DMS53 (cell line): Measurements from ENCODE around the gene HEATR5A.

Source experiments
- DNase-seq: peaks from one replicate; lab custom pipeline; 2025; lab: John Stamatoyannopoulos, UW

The HEATR5A gene

DNA sequence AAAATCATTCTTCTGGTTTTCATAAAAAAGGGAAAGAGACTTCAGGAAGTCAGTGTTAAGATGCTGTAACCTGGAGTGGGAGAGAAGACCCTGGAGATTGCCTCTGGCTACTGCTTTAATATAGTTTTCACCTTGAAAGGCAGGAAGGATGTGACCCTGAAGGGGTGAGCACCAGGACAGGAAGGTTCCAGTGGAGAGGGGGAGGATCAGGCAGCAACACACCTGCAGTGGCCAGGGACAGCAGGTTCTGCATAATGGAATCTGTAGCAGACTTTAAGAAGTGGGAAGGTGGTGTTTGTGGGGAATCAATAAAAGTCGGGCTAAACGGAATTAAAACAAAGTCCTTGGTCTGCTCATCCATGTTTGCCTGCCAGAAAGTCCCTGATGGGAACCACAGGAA, 6.3 kb upstream of the HEATR5A start:
- no peak for DNase-seq

DNA sequence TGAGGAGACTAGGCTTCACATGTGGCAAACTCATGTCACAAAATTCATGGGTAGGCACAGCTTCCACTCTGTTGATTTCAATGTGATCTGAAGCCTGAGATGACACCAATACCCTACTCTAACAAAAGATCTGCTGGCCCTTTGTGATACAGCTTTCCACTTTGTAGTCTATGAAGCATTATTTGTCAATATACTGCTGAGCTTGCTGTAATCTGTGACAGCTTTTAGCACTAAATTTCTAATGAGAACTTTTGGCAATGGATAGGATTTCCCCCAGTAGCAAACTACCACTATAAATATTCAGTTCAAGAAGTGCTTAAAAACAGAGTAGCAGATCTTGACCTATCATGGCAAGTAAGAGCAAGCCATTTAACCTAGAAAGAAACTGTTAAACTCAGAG, 5.6 kb upstream of the HEATR5A start:
- DNase-seq: no peak

DNA sequence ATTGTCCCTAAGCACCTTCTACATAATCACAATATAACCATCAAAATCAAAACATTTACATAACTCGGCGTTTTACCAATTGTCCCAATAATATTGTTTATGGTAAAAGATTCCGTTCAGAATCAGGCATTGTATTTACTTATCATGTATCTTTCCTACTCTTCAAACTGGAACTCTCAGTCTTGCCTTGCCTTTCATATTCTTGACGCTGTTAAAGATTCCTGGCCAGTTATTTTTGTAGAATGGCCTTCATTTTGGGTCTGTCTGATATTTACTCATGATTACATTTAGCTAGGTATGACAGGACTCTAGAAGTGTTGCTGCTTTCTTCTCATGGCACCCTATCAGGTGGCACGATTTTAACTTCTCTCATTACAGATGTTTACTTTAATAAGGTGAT, 850 bp upstream of the HEATR5A start:
- no peak for DNase-seq

DNA sequence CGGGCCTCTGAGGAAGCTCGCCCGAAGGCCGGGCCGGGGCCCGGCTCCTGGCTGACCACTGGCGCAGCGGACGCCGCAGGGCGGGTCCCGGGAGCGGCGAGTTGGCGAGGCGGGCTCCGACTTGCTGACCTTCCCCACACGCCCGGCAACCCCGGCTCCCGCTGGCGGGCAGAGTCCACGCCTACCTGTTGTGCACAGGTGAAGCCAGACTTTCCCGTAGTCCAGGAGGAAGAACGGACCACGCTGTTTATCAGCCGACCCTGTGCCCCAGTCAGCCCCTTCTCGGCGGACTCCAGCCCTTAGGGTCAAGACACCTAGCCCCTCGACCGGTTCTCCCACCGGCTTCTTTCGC, 407 bp downstream of the HEATR5A start:
- peak; percentile 82 for DNase-seq

DNA sequence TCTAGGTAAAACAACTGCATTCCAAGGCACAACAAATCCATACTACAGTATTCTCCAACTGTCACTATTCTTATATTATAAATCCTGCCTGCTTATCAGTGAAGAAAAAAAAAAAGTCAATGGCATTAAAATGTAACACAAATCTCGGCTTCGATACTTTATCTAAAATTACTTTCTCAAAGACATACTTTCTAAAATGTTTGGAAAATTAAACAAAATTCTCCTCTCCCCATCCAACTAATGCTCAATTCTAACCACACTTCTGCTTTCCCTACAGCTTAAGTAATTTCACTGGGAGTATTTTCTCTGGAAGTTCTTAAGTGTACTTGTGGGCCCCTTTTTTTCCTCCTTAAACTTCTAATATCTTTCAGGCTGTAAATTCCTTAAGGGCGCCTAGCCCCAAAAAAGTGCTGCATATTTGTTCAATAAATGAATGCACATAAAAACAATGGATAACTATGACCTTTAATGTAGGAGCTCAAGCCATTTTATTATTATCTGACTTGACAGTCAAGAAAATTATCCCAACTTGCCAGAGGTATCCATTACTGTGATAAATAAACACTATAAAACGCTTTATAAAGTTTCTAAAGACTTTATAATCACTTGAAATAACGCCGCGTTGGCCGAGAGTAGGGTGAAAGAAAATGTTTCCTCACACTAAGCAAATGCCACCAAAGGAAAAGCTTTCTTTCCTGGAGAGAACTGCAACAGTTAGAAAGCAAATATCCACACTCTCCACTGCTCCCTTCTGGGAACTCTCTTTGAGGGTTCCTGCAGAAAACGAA, 977 bp downstream of the HEATR5A start:
- DNase-seq: no peak

DNA sequence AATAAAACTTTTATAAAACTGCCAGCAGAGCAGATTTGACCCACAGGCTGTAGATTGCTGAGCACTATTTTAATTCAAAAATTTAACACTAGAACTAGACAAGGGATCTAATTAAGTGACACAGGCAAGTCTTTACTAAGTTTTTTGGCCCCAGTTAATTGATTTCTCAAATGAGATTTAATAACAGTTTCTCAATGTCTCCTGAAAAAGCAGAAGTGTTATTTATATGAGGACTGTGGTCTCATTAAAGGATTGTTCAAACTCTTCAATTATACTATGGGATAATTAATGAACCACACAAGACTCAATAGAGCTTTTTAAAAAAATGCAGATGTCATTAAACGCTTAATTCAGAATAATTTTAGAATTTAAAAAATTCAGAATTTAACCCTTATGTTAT, 1.9 kb downstream of the HEATR5A start:
- no peak for DNase-seq

DNA sequence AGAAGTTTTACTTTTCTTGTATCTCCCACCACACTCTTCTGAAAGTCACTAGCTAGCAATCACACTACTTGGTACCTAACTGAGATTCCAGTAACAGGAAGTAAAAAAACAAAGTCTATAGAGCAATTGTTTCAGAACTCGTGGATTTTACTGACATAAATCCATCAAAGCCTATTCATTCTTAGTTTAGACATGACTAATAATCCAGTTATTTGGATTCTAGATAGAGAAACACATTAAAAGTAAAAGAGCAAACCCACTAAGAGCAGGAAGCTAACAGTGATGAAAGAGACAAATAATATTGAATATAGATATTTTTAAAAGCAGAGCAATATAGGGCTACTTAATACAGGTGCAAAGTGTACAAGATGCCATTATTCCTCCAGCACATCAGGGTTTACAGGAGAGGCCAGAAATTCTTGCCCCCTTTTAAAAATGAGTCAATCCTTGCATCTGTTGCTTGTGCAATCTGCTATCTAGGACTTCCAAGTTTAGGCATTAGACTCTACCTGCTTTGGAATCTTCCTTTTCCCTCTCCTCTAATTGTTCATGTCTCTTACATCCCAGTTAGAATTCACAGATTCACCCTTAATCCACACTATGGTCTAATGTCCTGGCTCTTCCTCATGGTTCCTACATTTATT, 6.0 kb downstream of the HEATR5A start:
- no peak for DNase-seq

DNA sequence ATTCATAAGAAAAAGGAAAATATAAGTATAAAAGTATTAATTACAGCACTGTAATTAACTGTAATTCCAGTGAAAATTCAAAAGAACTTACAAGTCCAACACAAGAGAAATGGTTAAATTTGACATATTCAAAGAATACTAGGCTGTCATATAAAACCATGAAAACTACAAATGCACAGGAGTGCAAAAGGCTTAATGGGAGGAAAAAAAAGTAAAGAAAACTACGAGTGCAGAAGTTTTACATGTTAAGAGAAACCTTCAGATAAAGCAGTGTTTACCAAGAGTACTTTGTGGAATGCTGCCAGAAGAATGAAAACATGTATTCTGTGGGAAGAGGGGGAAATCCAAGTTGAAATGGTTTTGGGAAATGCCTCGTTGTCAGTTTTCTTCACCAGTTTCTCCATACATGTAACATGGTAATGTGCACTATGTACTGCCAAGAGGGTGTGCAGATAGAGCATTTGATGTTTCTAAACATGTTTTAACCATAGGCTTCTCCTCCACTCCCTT, 9.1 kb downstream of the HEATR5A start:
- no peak for DNase-seq

DNA sequence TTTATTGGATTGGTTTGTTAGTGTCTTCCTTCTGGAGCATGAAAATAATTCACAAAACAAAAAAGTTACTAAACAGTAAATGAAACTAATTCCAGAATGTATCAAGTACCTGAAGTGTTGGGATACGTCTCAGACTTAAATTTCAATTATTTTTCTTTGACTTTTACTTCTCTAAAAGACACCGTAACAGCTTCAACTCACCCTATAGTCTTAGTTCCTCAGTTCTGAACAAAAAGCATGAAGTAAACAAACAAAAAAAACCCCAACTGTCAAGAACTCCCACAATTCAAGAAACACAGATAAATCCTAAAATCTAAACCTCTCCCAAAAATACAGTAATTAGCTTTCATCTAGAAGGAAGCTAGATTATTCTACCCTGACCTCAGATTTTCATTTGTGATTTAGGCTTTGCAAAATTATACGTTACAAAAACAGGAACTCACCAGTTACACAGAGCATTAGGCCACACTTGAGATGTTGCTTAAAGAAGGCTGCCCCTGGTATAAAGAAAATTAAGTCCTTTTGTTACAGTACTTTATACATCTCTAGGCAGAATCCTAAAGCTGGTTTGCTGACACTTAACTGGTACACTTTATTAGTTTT, 10.2 kb downstream of the HEATR5A start:
- DNase-seq: no peak

DNA sequence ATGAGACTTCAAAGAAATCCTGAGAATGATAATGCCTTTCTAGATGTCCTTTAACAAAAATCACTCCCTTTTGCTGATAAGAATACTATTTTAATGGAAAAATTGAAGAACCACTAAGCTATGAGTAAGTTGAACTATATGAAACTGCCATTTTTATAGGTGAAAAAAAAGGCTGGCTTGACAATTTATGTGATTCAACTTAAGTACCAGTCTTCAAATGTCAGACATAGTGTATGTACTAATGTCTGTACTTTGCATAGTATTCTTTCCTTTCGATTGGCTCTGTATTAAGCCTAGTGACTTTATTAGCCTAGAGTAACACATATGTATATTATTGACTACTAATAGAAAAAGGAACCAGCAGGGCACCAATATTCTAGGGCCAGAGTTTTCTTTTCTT, 11.9 kb downstream of the HEATR5A start:
- DNase-seq: no peak

DNA sequence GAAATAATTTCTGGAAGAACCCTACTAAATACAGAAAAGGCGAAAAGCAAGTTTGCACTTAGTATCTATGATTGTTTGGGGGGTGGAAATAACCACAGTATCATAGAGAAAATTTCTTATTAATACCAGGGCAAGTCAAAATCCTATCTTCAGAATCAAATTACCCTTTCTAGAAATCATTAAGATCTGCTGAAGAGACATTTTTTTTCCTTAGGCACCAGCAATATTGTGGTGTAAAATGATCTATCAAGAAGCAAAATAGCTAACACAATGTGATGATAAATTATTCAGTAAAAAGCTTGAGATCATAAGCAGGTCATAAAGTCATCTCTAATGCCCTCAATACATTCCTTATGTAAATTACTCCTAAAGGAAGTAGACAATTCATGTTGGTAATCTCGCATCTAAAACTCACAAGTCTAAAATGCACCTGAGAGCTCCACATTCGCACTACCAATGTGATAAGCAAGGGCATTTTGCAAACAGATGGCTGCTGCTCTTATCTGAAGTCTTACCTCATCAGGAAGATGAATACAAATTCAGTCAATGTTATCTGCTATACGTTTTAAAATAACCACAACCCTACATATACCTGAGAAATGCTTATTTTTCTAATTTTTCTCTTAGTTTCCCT, 14.6 kb downstream of the HEATR5A start:
- no peak for DNase-seq

DNA sequence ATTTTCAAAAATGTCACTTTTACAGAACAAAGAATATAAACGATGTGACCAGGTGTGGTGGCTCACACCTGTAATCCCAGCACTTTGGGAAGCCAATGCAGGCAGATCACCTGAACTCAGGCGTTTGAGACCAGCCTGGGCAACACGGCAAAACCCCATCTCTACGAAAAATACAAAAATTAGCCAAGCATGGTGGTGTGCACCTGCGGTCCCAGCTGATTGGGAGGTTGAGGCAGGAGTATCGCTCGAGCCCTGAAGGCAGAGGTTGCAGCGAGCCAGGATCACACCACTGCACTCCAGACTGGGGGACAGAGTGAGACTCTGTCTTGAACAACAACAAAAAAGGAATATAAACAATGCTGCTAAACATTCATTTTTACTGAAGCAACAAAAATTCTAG, 15.2 kb downstream of the HEATR5A start:
- DNase-seq: no peak

DNA sequence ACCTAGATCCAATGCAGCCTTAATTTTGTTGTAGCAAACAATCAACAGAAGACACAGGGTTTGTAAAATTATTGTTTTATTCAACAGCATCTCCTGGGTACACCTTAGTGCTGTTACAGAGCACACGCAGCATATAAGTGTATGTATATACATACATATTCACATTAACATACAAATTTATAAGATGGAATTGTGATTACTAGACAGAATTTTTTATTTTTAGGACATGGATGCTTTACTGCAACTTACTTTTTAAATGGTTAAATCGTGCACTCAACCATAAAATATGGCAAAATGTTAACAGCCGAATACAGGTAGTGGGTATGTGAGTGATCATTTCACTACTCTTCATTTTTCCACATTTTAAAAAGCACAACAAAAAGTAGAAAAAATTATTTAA, 16.6 kb downstream of the HEATR5A start:
- no peak for DNase-seq

DNA sequence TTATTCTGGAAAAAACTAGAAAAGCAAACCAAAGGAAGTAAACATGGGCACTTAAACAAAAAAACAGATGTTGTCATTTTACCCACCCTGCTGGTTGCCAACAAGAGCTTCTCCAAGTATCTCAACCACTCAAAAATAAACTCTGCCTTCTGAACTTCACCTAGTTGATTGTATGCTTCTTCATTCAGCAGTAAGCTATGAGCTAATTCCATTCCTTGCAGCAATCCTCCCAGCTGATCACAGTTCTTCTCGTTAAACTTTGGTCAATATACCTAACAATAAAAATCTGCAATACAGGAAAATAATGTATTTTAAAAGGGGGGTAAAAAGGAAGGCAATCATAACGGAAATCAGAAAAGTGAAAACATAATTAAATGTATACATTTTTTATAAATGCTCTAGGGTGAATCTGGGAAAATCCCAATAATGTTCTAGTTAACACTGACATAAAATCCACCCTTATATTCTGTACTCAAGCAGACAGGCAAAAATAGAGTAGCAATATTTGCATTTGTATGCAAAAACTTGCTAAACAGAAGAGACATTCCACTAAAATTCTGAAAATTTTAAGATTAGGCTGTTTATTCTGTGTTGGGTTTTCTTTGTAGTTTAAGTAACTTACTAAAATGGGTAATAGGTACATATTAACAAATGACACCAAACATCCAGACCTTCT, 17.4 kb downstream of the HEATR5A start:
- DNase-seq: no peak

DNA sequence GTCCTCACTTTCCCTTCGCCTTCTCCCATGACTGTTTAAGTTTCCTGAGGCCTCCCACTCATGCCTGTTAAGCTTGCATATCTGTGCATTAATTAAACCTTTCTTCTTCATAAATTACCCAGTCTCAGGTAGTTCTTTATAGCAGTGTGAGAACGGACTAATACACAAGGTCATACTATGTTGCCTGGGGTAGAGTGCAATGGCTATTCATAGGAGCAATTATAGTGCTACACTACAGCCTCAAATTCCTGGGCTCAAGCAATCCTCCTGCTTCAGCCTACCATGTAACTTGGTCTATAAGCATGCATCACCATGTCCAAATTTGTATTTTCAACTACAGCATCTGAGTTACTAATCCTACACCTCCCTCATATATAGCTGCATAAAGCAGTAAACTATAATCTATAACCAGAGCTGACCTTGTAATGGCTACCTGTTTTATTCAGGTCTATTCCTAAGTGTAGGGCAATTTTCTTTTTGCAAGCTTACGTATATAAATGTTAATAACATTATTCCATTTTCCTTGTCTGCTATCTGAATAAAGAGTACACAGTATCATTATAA, 18.9 kb downstream of the HEATR5A start:
- DNase-seq: no peak

DNA sequence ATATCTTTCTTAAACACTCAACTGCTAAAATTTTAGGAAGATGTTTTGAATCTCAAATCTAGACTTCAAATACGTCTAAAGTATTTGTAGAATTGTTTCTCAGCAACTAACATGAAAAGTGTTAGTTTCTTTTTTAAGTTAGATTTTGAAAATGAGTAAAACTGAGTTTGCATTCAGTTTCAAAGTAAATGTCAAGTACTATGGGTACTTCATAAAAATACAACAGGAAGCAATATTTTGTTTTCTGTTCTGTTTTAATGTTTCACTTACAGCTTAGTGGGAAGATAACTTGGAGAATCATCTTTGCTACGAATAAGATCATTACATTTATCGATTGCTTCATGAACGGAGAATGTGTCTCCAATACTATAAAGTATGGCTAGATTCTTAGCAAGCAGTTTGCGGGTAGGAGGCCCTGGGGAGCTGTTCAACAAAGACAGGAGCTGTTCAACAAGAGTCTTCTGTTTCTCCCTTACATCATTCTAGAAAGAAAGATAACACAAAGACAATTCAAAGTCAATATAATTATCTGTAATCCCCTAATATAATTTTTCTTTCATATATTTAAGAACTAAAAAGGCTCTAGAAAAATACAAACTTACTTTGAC, 20.2 kb downstream of the HEATR5A start:
- no peak for DNase-seq

DNA sequence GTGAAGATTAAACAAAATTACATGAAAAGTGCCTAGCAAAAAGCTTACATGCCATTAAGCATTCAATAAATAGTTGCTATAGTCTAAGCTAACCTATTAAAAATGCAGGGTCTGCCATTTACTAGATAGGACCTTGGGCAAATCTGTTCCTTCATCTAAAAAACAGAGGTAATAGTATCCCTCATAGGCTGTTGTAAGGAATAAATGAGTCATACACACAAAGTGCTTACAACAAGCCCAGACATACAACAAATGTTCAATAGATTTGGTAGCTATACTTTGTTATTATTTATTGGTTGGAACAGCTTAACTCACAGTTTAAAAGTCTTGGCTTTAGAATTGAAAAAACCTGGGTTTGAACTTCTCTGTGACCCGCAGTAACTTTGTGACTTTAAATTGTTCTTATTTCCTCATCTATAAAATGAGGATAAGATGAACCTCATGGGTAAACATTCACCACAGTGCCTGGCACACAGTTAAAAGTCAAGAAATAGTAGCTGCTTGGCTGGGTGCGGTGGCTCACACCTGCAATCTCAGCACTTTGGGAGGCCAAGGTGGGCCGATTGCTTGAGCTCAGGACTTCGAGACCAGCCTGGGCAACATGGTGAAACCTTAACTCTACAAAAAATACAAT, 24.7 kb downstream of the HEATR5A start:
- DNase-seq: no peak

DNA sequence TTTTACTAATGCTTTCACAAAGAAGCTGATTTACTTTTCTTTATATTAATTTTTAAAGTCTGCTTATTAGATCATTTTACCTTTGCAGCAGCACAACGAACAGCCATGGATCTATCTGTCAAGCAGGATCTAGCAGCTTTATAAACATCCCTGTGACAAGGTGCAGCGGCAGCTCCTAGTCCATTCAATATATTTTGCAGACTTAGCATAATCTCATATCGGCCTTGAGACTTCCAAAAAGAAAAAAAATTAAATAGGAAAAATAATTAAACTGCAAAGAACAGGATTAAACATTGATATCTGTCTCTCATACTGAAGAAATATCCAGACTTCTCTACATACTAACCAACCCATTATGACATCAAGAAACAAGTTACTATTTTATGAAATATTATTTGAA, 25.2 kb downstream of the HEATR5A start:
- DNase-seq: no peak

DNA sequence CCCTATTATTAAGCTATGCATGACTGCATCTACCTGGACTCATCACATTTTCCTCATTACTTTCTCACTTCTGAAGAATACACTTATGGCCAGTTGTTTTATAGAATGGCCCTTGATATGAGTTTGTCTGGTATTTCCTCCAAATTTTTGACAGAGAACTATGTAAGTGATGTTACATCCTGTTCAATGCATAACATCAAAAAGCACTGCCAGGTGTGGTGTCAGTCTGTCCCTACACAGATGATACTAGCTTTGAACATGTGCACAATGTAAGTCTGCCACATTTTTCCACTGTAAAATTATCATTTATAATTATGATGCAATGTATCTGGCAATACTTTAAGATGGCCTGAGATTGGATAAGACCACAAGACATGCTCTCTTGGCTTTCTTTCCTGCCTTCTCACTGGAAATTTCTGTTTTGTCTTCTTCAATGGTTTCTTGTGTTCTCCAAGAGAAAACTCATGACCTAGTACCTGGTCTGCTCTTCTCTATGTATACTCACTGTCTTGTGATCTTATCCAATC, 28.3 kb downstream of the HEATR5A start:
- no peak for DNase-seq

DNA sequence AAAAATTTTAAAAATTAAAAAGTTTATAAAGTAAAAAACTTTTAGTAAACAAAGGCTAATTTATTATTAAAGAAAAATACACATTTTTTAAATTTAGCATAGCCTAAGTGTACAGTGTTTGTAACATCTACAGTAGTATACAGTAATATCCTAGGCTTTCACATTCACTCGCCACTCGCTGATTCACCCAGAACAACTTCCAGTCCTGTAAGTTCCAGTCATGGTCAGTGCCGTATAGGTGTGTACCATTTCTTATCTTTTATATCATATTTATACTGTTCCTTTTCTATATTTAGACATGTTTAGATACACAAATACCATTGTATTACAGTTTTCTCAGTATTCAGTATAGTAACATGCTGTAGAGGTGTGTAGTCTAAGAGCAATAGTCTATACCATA, 28.9 kb downstream of the HEATR5A start:
- DNase-seq: no peak

DNA sequence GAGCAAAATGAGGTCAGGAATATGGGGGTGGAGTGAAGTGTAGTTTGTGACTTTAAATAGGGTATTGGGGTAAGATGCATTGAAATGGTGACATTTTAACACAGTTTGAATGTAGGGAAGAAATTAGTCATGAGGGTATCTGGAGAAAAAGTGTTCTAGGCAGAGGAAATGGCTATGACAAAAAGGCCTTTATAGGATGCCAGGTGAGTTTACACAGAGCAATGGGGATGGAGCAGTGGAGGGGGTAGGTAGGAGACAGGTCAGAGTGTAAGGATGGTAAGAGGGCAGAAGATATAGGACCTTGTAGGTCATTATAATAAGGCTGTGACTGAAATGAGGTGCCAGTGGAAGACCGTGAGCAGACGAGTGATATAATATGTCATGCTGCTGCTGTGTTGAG, 30.4 kb downstream of the HEATR5A start:
- no peak for DNase-seq
